ENCODE results near the gene ARHGEF17.

Gene ARHGEF17

GRCh38 chr11:73396251-73396930 is 88.3 kb downstream of the ARHGEF17 start:
- DNase-seq (ENCODE audit: extremely low spot score): no peak
- ChIA-PET CTCF (interaction anchor here (5.2 kb wide), 1 partner anchor 45 kb away, joined by 45 read pairs; no protein-coding TSS in a partner anchor), POLR2A (interaction anchor here (1.3 kb wide), 2 partner anchors 11 to 45 kb away, joined by 3 to 4 read pairs; no protein-coding TSS in a partner anchor)
- TF ChIP-seq FOXK2 (IDR thresholded peaks at IDR 0.05) (no peak), FOXA1 (IDR thresholded peaks at IDR 0.05) (no peak), NFRKB (IDR thresholded peaks at IDR 0.05) (no peak), LEF1 (IDR thresholded peaks at IDR 0.05; ENCODE audit: borderline replicate concordance) (no peak), ELF4 (IDR thresholded peaks at IDR 0.05) (no peak), ZNF384 (IDR thresholded peaks at IDR 0.05) (no peak), BHLHE40 (IDR thresholded peaks at IDR 0.05; ENCODE audit: borderline replicate concordance) (no peak), CTBP1 (IDR thresholded peaks at IDR 0.05; ENCODE audit: borderline replicate concordance) (no peak), TARDBP (IDR thresholded peaks at IDR 0.05) (no peak), SUZ12 (IDR thresholded peaks at IDR 0.05) (no peak), HDGF (IDR thresholded peaks at IDR 0.05; ENCODE audit: borderline replicate concordance) (no peak), L3MBTL2 (conservative IDR thresholded peaks at IDR 0.05) (no peak), PKNOX1 (IDR thresholded peaks at IDR 0.05) (no peak), FOXM1 (IDR thresholded peaks at IDR 0.05; ENCODE audit: borderline replicate concordance) (no peak), ARNT (IDR thresholded peaks at IDR 0.05) (no peak), SP1 (IDR thresholded peaks at IDR 0.05) (no peak)

- TF ChIP-seq SP1 (IDR thresholded peaks at IDR 0.05) (no peak), ZNF384 (IDR thresholded peaks at IDR 0.05) (no peak), L3MBTL2 (conservative IDR thresholded peaks at IDR 0.05) (no peak), SUZ12 (IDR thresholded peaks at IDR 0.05) (no peak), NFRKB (IDR thresholded peaks at IDR 0.05) (no peak), FOXK2 (IDR thresholded peaks at IDR 0.05) (no peak), PKNOX1 (IDR thresholded peaks at IDR 0.05) (no peak), LEF1 (IDR thresholded peaks at IDR 0.05; ENCODE audit: borderline replicate concordance) (no peak), FOXM1 (IDR thresholded peaks at IDR 0.05; ENCODE audit: borderline replicate concordance) (no peak), ELF4 (IDR thresholded peaks at IDR 0.05) (no peak), FOXA1 (IDR thresholded peaks at IDR 0.05) (no peak), HDGF (IDR thresholded peaks at IDR 0.05; ENCODE audit: borderline replicate concordance) (no peak), BHLHE40 (IDR thresholded peaks at IDR 0.05; ENCODE audit: borderline replicate concordance) (no peak), ARNT (IDR thresholded peaks at IDR 0.05) (no peak), CTBP1 (IDR thresholded peaks at IDR 0.05; ENCODE audit: borderline replicate concordance) (no peak), TARDBP (IDR thresholded peaks at IDR 0.05) (no peak)
- CTCF ChIA-PET: interaction anchor here (5.2 kb wide), 1 partner anchor 46 kb away, joined by 45 read pairs; no protein-coding TSS in a partner anchor
- POLR2A ChIA-PET: interaction anchor here (1.3 kb wide), 2 partner anchors 10 to 46 kb away, joined by 3 to 4 read pairs; no protein-coding TSS in a partner anchor
- DNase-seq (ENCODE audit: extremely low spot score): no peak
These were observed 88.9 kb downstream of the ARHGEF17 start for GRCh38 chr11:73396985-73397384.

- no peak for DNase-seq (ENCODE audit: extremely low spot score)
- TF ChIP-seq LEF1 (IDR thresholded peaks at IDR 0.05; ENCODE audit: borderline replicate concordance): no peak
- TF ChIP-seq TARDBP (IDR thresholded peaks at IDR 0.05): no peak
- no peak for TF ChIP-seq ZNF384 (IDR thresholded peaks at IDR 0.05)
- ChIA-PET POLR2A (no interaction called here), CTCF (interaction anchor here (5.2 kb wide), 1 partner anchor 46 kb away, joined by 45 read pairs; no protein-coding TSS in a partner anchor)
These were observed 89.5 kb downstream of the ARHGEF17 start for GRCh38 chr11:73397468-73398131.

GRCh38 chr11:73398132-73398526 is 90.1 kb downstream of the ARHGEF17 start:
- ChIA-PET CTCF (no interaction called here), POLR2A (no interaction called here)
- TF ChIP-seq NFRKB (IDR thresholded peaks at IDR 0.05): no peak
- no peak for TF ChIP-seq LEF1 (IDR thresholded peaks at IDR 0.05; ENCODE audit: borderline replicate concordance)
- TF ChIP-seq ELF4 (IDR thresholded peaks at IDR 0.05): no peak
- no peak for TF ChIP-seq HDGF (IDR thresholded peaks at IDR 0.05; ENCODE audit: borderline replicate concordance)
- no peak for TF ChIP-seq FOXK2 (IDR thresholded peaks at IDR 0.05)
- no peak for TF ChIP-seq PKNOX1 (IDR thresholded peaks at IDR 0.05)
- TF ChIP-seq BHLHE40 (IDR thresholded peaks at IDR 0.05; ENCODE audit: borderline replicate concordance): no peak
- TF ChIP-seq L3MBTL2 (conservative IDR thresholded peaks at IDR 0.05): no peak
- no peak for TF ChIP-seq ZNF384 (IDR thresholded peaks at IDR 0.05)
- TF ChIP-seq CTBP1 (IDR thresholded peaks at IDR 0.05; ENCODE audit: borderline replicate concordance): no peak
- no peak for TF ChIP-seq SP1 (IDR thresholded peaks at IDR 0.05)
- no peak for TF ChIP-seq ARNT (IDR thresholded peaks at IDR 0.05)
- no peak for TF ChIP-seq FOXA1 (IDR thresholded peaks at IDR 0.05)
- TF ChIP-seq FOXM1 (IDR thresholded peaks at IDR 0.05; ENCODE audit: borderline replicate concordance): no peak
- TF ChIP-seq TARDBP (IDR thresholded peaks at IDR 0.05): no peak
- TF ChIP-seq SUZ12 (IDR thresholded peaks at IDR 0.05): no peak
- DNase-seq (ENCODE audit: extremely low spot score): no peak

GRCh38 chr11:73398721-73399120 is 90.6 kb downstream of the ARHGEF17 start:
- no peak for DNase-seq (ENCODE audit: extremely low spot score)
- ChIA-PET CTCF (interaction anchor here (1.6 kb wide), 1 partner anchor 262 kb away, joined by 7 read pairs; no protein-coding TSS in a partner anchor), POLR2A (interaction anchor here (1.6 kb wide), 1 partner anchor 200 kb away, joined by 6 read pairs; the partner anchor contains the start of gene FAM168A)
- no peak for TF ChIP-seq BHLHE40 (IDR thresholded peaks at IDR 0.05; ENCODE audit: borderline replicate concordance)
- TF ChIP-seq FOXA1 (IDR thresholded peaks at IDR 0.05): no peak
- no peak for TF ChIP-seq ARNT (IDR thresholded peaks at IDR 0.05)
- no peak for TF ChIP-seq SP1 (IDR thresholded peaks at IDR 0.05)
- no peak for TF ChIP-seq FOXM1 (IDR thresholded peaks at IDR 0.05; ENCODE audit: borderline replicate concordance)
